Activated CD8-positive, alpha-beta memory T cell treated with anti-CD3 and anti-CD28 coated beads, Interleukin-2, amount 10 ng/mL, durations not matched to agents 7 days and 5 days (primary cell): Measurements from ENCODE around the gene ROBO2. TPM values are rescaled to one million over a fixed set of nuclear protein-coding genes. Genes with fewer than 3 reads are reported as not detected.

Experiments used
- ATAC-seq: fragments of 150-1000 bp; cut with Tn5 transposase; one replicate; pipeline ENCODE4 v1.10.0; 2021; ENCODE audit warnings: moderate library complexity
- CTCF ChIA-PET: fragments of 350-600 bp; sonication (Branson Sonifier 250); formaldehyde crosslinking; loops from one replicate; lab custom pipeline; 2021; ENCODE audit warnings: antibody characterized with exemption; lab: Charles Lee
- DNase-seq: peaks from one replicate; pipeline ENCODE4 v3.0.0-alpha.2; 2020
- H3K27ac Mint-ChIP-seq: one replicate; pipeline ENCODE4 v1.8.0; 2021; ENCODE audit warnings: mild to moderate bottlenecking, mixed read lengths
- H3K27me3 Mint-ChIP-seq: one replicate; pipeline ENCODE4 v1.8.0; 2021; ENCODE audit warnings: mixed read lengths
- H3K36me3 Mint-ChIP-seq: one replicate; pipeline ENCODE4 v1.8.0; 2021; ENCODE audit warnings: mild to moderate bottlenecking, mixed read lengths
- H3K4me1 Mint-ChIP-seq: one replicate; pipeline ENCODE4 v1.8.0; 2021; ENCODE audit warnings: mixed read lengths
- H3K4me3 Mint-ChIP-seq: one replicate; pipeline ENCODE4 v1.8.0; 2021; ENCODE audit warnings: mild to moderate bottlenecking, moderate library complexity, mixed read lengths
- H3K9me3 Mint-ChIP-seq: one replicate; pipeline ENCODE4 v1.8.0; 2022; ENCODE audit warnings: low read depth, mixed read lengths
- total RNA-seq, 2 experiments: library from RNA; stranded (reverse); gene quantifications; one replicate each; pipeline ENCODE4 v1.2.3, GENCODE V29; 2021

ROBO2 gene
- total RNA-seq = not detected

DNA sequence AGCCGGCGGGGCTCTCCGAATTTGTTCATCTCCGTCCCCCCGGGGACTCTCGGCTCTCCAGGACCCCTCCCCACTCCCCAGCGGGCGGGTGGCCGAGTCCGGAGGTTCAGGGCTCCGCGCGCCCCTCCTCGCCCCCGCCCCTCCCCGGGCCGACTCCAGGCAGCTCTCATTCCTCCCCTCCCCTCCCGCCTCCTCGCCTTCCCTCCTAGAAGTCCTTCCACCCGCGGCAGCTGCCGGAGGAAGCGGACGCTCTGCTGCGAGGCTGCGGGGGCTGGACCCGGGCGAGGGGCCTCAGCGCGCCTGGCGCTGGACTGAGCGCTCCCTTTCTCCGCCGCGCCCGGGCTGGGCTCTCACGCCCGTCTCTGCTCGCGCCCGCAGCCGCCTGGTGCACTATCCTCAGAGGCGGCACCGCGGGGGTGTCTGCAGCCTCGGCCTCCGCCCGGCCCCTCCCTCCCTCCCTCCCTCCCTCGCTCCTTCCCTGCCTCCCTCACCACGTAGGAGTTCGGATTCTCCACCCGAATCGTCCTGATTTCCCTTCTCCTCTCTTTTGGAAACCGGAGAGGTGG is at the start of gene ROBO2:
Gene ROBO2, plus strand, starts transcription at position 494 of the 566 bp plus-strand sequence. CDS start 687 bp downstream, outside the sequence.
- CTCF ChIA-PET = no interaction called here
- DNase-seq (no peak), ATAC-seq (no peak)
- H3K4me3 Mint-ChIP-seq = no peak within 1 kb of the TSS
- H3K36me3 Mint-ChIP-seq = peaks cover 2% of the 10 kb centered on the region
- peaks cover 32% of the 10 kb centered on the region for H3K27me3 Mint-ChIP-seq
- H3K27ac Mint-ChIP-seq = no peak within 1 kb of the TSS
- no peaks in the 10 kb centered on the region for H3K4me1 Mint-ChIP-seq
- no peaks in the 10 kb centered on the region for H3K9me3 Mint-ChIP-seq

DNA sequence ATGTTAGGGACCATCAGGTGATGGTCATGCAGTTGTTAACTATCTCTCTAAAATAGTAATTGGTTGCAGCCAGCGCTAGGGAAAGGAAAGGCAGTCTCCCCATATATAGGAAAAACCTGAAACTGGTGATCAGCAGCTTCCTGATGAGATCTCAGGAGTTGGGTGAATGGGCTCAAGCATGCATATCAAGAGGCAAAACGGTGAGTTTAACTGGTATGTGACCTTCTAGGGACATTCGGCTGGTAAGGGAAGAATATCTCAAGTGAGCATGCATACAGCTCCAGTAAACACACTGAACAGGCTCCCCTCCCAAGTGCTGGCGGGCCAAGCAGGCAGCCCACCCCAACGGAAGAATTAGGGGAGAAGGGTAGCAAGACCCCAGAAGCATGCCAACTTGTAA is 49.3 kb upstream of the ROBO2 start:
- DNase-seq (no peak), ATAC-seq (no peak)
- CTCF ChIA-PET = no interaction called here
- Mint-ChIP-seq H3K27ac (no peak overlapping the region), H3K4me3 (no peak overlapping the region), H3K4me1 (no peaks in the 10 kb centered on the region), H3K9me3 (peaks cover 4% of the 10 kb centered on the region), H3K27me3 (no peaks in the 10 kb centered on the region), H3K36me3 (no peaks in the 10 kb centered on the region)

DNA sequence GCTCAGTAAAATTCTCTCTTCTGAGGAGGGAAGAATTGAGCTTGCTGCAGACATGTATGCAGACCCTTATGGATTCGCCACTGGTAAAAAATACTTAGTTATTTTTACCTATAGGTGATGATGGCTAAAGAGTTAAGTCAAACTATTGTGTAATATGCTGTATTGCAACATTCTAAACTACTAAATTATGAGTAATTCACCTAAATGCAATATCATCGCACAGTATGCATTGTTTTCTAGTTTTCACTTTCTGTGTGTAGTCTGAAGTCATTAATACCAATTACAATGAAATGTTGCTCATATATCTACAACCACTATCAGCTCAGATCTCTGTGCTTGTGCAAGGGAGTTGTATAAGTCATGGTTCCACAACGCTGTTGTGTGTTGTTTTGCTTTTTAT is 48.7 kb upstream of the ROBO2 start:
- no peaks in the 10 kb centered on the region for H3K27me3 Mint-ChIP-seq
- DNase-seq (no peak), ATAC-seq (no peak)
- no peak overlapping the region for H3K4me3 Mint-ChIP-seq
- CTCF ChIA-PET = no interaction called here
- peaks cover 4% of the 10 kb centered on the region for H3K9me3 Mint-ChIP-seq
- no peak overlapping the region for H3K27ac Mint-ChIP-seq
- H3K4me1 Mint-ChIP-seq = no peaks in the 10 kb centered on the region
- no peaks in the 10 kb centered on the region for H3K36me3 Mint-ChIP-seq

- no peaks in the 10 kb centered on the region for H3K36me3 Mint-ChIP-seq
- CTCF ChIA-PET = no interaction called here
- H3K9me3 Mint-ChIP-seq = peaks cover 7% of the 10 kb centered on the region
- DNase-seq (no peak), ATAC-seq (no peak)
- no peak overlapping the region for H3K27ac Mint-ChIP-seq
- no peak overlapping the region for H3K4me3 Mint-ChIP-seq
- H3K27me3 Mint-ChIP-seq = no peaks in the 10 kb centered on the region
- H3K4me1 Mint-ChIP-seq = no peaks in the 10 kb centered on the region
These were observed 42.2 kb upstream of the ROBO2 start for GRCh38 chr3:76997733-76998132.

DNA sequence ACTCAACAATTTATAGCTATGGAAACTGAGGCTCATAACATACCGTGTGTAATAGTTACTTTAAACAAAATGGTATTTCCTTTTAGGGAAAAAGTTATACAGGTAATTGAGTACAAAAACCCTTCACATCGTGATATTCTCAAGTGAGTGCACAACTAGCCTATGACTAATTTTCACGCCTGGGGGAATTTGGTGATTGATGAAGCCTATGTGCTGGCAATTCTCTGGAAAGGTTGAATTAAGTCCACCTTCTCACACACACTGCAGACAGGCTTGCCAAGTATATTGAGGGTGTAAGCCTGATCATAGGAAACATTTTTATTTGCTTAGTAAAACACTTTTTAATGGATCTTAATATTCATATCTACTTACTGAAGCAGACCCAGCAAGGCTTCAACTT is 41.3 kb upstream of the ROBO2 start:
- Mint-ChIP-seq H3K27me3 (no peaks in the 10 kb centered on the region), H3K27ac (no peak overlapping the region), H3K9me3 (peaks cover 6% of the 10 kb centered on the region), H3K4me3 (no peak overlapping the region), H3K36me3 (no peaks in the 10 kb centered on the region), H3K4me1 (no peaks in the 10 kb centered on the region)
- CTCF ChIA-PET = no interaction called here
- ATAC-seq (no peak), DNase-seq (no peak)

GRCh38 chr3:77001062-77001701 is 38.7 kb upstream of the ROBO2 start:
- no peak for ATAC-seq
- H3K4me3 Mint-ChIP-seq = no peak overlapping the region

GRCh38 chr3:77014226-77014625 is 25.7 kb upstream of the ROBO2 start:
- no peak for ATAC-seq
- CTCF ChIA-PET = no interaction called here
- no peaks in the 10 kb centered on the region for H3K4me1 Mint-ChIP-seq
- no peaks in the 10 kb centered on the region for H3K27me3 Mint-ChIP-seq
- H3K27ac Mint-ChIP-seq = no peak overlapping the region
- H3K9me3 Mint-ChIP-seq = peaks cover 6% of the 10 kb centered on the region
- H3K36me3 Mint-ChIP-seq = no peaks in the 10 kb centered on the region
- no peak for DNase-seq
- H3K4me3 Mint-ChIP-seq = no peak overlapping the region

More at GRCh38 chr3:77001062-77001701, 38.7 kb upstream of the ROBO2 start:
- DNase-seq = no peak
- Mint-ChIP-seq H3K27me3 (no peaks in the 10 kb centered on the region), H3K27ac (no peak overlapping the region), H3K9me3 (peaks cover 6% of the 10 kb centered on the region), H3K4me1 (no peaks in the 10 kb centered on the region), H3K36me3 (no peaks in the 10 kb centered on the region)
- CTCF ChIA-PET = no interaction called here

DNA sequence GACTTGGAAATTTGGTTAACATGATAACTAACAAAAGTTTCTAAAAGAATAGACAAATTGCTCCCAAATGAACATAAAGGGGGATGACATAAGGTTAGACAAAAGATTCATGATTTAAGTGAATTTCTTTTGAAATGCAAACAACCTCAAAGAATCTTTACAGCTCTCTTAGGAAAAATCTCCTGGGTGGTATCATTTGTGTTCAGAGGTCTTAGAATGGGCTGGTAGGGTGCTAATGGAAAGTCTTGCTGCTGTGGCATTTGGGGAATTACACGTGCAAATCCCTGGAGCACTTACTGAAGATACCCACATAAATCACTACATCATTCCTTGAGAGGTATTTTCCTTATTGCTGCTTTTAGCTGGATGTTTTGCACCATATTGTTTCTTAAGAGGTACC is 14.4 kb upstream of the ROBO2 start:
- no peaks in the 10 kb centered on the region for H3K27me3 Mint-ChIP-seq
- no peak for ATAC-seq
- H3K4me3 Mint-ChIP-seq = no peak overlapping the region
- H3K27ac Mint-ChIP-seq = no peak overlapping the region
- no peaks in the 10 kb centered on the region for H3K4me1 Mint-ChIP-seq
- CTCF ChIA-PET = no interaction called here
- H3K36me3 Mint-ChIP-seq = no peaks in the 10 kb centered on the region
- H3K9me3 Mint-ChIP-seq = peaks cover 7% of the 10 kb centered on the region
- DNase-seq = no peak

GRCh38 chr3:77026904-77027634 is 12.8 kb upstream of the ROBO2 start:
- CTCF ChIA-PET = no interaction called here
- H3K9me3 Mint-ChIP-seq = peaks cover 7% of the 10 kb centered on the region
- DNase-seq (no peak), ATAC-seq (no peak)
- H3K4me1 Mint-ChIP-seq = no peaks in the 10 kb centered on the region
- no peaks in the 10 kb centered on the region for H3K36me3 Mint-ChIP-seq
- no peak overlapping the region for H3K27ac Mint-ChIP-seq
- H3K27me3 Mint-ChIP-seq = no peaks in the 10 kb centered on the region
- H3K4me3 Mint-ChIP-seq = no peak overlapping the region

GRCh38 chr3:77028005-77028404 is 11.9 kb upstream of the ROBO2 start:
- Mint-ChIP-seq H3K9me3 (peaks cover 10% of the 10 kb centered on the region), H3K4me3 (no peak overlapping the region), H3K27me3 (no peaks in the 10 kb centered on the region), H3K4me1 (no peaks in the 10 kb centered on the region), H3K36me3 (no peaks in the 10 kb centered on the region), H3K27ac (no peak overlapping the region)
- CTCF ChIA-PET = no interaction called here
- DNase-seq (no peak), ATAC-seq (no peak)

DNA sequence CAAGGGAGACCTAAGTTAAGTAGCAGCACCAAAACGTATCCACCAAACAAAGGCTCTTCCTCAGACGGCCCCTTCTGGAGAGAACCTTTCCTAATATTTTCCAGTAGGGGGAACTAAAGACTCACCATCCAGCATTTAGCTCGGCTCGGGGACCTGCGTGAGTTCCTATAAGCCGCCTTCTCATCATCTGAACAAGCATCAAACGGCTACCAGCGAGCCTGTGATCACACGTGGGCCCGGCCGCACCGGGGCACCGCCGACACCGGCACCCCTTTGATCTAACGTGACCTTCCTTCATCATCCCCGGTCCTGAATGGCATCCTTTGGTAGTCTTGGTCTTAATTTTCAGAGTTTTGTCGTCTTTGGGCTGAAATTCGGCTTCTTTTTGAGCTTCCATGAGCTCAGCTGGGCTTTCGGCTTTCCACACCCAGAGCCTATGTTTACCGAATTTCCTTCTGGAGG is 1.4 kb upstream of the ROBO2 start:
- CTCF ChIA-PET = no interaction called here
- ATAC-seq (no peak), DNase-seq (no peak)
- no peak overlapping the region for H3K27ac Mint-ChIP-seq
- H3K9me3 Mint-ChIP-seq = no peaks in the 10 kb centered on the region
- H3K4me3 Mint-ChIP-seq = no peak overlapping the region
- H3K27me3 Mint-ChIP-seq = peaks cover 32% of the 10 kb centered on the region
- H3K36me3 Mint-ChIP-seq = peaks cover 2% of the 10 kb centered on the region
- H3K4me1 Mint-ChIP-seq = no peaks in the 10 kb centered on the region

DNA sequence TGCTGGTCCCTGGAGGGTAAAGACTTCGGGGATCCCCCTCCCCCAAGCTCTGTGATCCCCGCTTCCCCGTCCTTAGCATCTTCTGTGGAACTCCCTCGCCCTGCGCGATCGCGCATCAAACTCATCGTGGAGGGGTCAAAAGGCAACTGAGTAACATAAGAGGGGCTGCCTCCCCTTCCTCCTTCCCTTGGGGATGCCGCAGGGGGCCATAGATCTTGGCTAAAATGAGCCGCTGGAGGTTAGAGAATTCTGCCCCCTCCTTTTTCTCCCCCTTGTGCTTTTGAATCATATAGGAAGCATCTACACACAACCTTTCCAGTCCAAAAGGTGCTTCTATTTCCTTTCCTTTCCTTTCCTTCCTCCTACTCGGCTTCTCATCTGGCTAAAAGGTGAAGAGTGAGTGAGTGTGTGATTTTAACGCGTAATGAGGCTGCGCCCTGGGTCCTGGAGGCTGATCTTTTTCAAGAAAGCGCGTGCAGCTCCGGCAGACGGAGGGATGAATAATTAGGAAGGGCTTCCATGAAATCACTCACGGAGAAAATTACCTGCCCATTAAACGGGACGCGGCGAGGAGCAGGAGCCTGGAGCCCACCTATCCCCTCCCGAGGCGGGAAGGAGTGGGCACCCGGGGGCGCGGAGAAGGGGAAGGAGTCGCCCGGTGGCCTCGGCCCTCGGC is 831 bp upstream of the ROBO2 start:
- no peaks in the 10 kb centered on the region for H3K9me3 Mint-ChIP-seq
- no peak overlapping the region for H3K4me3 Mint-ChIP-seq
- DNase-seq (no peak), ATAC-seq (no peak)
- H3K4me1 Mint-ChIP-seq = no peaks in the 10 kb centered on the region
- peaks cover 2% of the 10 kb centered on the region for H3K36me3 Mint-ChIP-seq
- H3K27ac Mint-ChIP-seq = no peak overlapping the region
- CTCF ChIA-PET = no interaction called here
- peaks cover 32% of the 10 kb centered on the region for H3K27me3 Mint-ChIP-seq

DNA sequence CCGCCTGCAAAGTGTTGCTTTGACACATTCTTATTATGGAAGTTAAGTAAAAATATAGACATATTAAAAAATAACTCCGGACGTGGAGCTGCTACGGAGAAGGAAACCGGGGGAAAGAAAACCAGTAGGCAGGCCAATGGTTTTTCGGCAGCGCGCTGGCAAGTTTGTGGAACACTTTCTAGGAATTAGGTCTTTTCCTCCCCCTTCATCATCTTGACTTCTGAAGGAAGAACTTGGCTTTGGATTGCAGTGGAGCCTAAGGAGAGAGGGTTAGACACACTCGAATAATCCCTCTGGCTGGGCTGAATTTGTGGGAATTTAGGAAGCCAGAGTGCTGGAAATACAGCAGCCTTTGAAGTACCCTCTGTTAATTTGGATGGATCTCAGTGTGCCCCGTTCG is 317 bp downstream of the ROBO2 start:
- no peaks in the 10 kb centered on the region for H3K4me1 Mint-ChIP-seq
- H3K27ac Mint-ChIP-seq = no peak overlapping the region
- no peak for ATAC-seq

More for the DNA sequence above, 317 bp downstream of the ROBO2 start:
- H3K36me3 Mint-ChIP-seq = peaks cover 2% of the 10 kb centered on the region
- peaks cover 32% of the 10 kb centered on the region for H3K27me3 Mint-ChIP-seq
- DNase-seq = no peak
- H3K4me3 Mint-ChIP-seq = no peak overlapping the region
- no peaks in the 10 kb centered on the region for H3K9me3 Mint-ChIP-seq
- CTCF ChIA-PET = no interaction called here
